CD14-positive monocyte (primary cell): Measurements from ENCODE around the gene SYNE2. TPM values are rescaled to one million over a fixed set of nuclear protein-coding genes. Genes with fewer than 3 reads are reported as not detected.

Experiments used
- DNase-seq, 3 donors: peaks; one replicate each; pipeline ENCODE4 v3.0.0-alpha.2; 2011 to 2022
- H2AFZ ChIP-seq: 2 replicates; pipeline ENCODE4 v1.6.0; 2012; ENCODE audit warnings: mild to moderate bottlenecking, low read depth, low read length, inconsistent platforms; ENCODE audit not compliant: insufficient read depth, poor library complexity, severe bottlenecking
- H3K27ac ChIP-seq, 2 donors: 1 replicate in 1 of 2; 2 replicates in 1 of 2; pipeline ENCODE4 v1.5.1; 2012 to 2013; ENCODE audit warnings: low read length in 2 of 2, control low read depth in 1 of 2, inconsistent platforms in 1 of 2, low read depth in 1 of 2, mild to moderate bottlenecking in 1 of 2
- H3K27me3 ChIP-seq, 2 donors: one replicate each; pipeline versions ENCODE4 v1.6.0 to v1.6.1; 2011 to 2013; ENCODE audit warnings: low read length in 2 of 2; ENCODE audit not compliant: control insufficient read depth in 2 of 2, insufficient read depth in 2 of 2
- H3K36me3 ChIP-seq, 2 donors: replicated peaks in 1 of 2; 1 replicate in 1 of 2; 2 replicates in 1 of 2; pipeline versions ENCODE4 v1.5.1 to v1.6.1; 2012 to 2013; ENCODE audit warnings: low read length in 2 of 2, control low read depth in 1 of 2, inconsistent platforms in 1 of 2, mild to moderate bottlenecking in 1 of 2; ENCODE audit not compliant: insufficient read depth in 2 of 2, control insufficient read depth in 1 of 2
- H3K4me1 ChIP-seq, 2 donors: 1 replicate in 1 of 2; 2 replicates in 1 of 2; pipeline versions ENCODE4 v1.5.1 to v1.6.1; 2012 to 2013; ENCODE audit warnings: low read length in 2 of 2, control low read depth in 1 of 2, inconsistent platforms in 1 of 2, mild to moderate bottlenecking in 1 of 2, moderate library complexity in 1 of 2; ENCODE audit not compliant: insufficient read depth in 2 of 2, control insufficient read depth in 1 of 2
- H3K4me2 ChIP-seq: replicated peaks from 2 replicates; pipeline ENCODE3; 2012; ENCODE audit warnings: low read length, moderate library complexity, mild to moderate bottlenecking; ENCODE audit not compliant: poor library complexity, severe bottlenecking; ENCODE audit errors: extremely low read depth
- H3K4me3 ChIP-seq, 3 experiments: fragments of 200-600 bp in 1 of 3; sonication (generic) in 1 of 3; replicated peaks in 1 of 3; 1 replicate in 2 of 3; 2 replicates in 1 of 3; pipeline ENCODE4 v1.5.1; 2011 to 2013; ENCODE audit warnings: low read length in 3 of 3, mild to moderate bottlenecking in 3 of 3, control low read depth in 2 of 3, low read depth in 2 of 3, inconsistent platforms in 1 of 3, moderate library complexity in 1 of 3
- H3K79me2 ChIP-seq: 2 replicates; pipeline ENCODE4 v1.6.0; 2012; ENCODE audit warnings: mild to moderate bottlenecking, control low read depth, inconsistent platforms, low read length, moderate library complexity; ENCODE audit not compliant: insufficient read depth
- H3K9ac ChIP-seq: 2 replicates; pipeline ENCODE4 v1.6.0; 2017; ENCODE audit warnings: low read length, mild to moderate bottlenecking; ENCODE audit not compliant: insufficient read depth, poor library complexity, severe bottlenecking
- H3K9me3 ChIP-seq, 2 donors: replicated peaks in 1 of 2; 1 replicate in 1 of 2; 2 replicates in 1 of 2; pipeline versions ENCODE4 v1.5.1 to v1.6.1; 2012 to 2013; ENCODE audit warnings: low read length in 2 of 2, control low read depth in 1 of 2; ENCODE audit not compliant: control insufficient read depth in 1 of 2, insufficient read depth in 1 of 2
- H4K20me1 ChIP-seq: 2 replicates; pipeline ENCODE4 v1.6.0; 2012; ENCODE audit warnings: mild to moderate bottlenecking, low read length, control low read depth, moderate library complexity; ENCODE audit not compliant: insufficient read depth
- H3K27ac Mint-ChIP-seq, 7 donors: one replicate each; pipeline ENCODE4 v1.8.0; 2020; ENCODE audit warnings: mild to moderate bottlenecking in 7 of 7, mixed read lengths in 7 of 7, moderate library complexity in 6 of 7, inconsistent platforms in 2 of 7
- H3K27me3 Mint-ChIP-seq, 3 donors: one replicate each; pipeline ENCODE4 v1.8.0; 2021 to 2022; ENCODE audit warnings: low read depth in 3 of 3, mild to moderate bottlenecking in 3 of 3, mixed read lengths in 3 of 3, moderate library complexity in 3 of 3, inconsistent platforms in 1 of 3
- H3K36me3 Mint-ChIP-seq, 2 donors: one replicate each; pipeline ENCODE4 v1.8.0; 2020; ENCODE audit warnings: mixed read lengths in 2 of 2, inconsistent platforms in 1 of 2, mild to moderate bottlenecking in 1 of 2
- H3K4me1 Mint-ChIP-seq: one replicate; pipeline ENCODE4 v1.8.0; 2020; ENCODE audit warnings: mild to moderate bottlenecking, mixed read lengths
- H3K4me3 Mint-ChIP-seq, 2 donors: one replicate each; pipeline ENCODE4 v1.8.0; 2020; ENCODE audit warnings: mild to moderate bottlenecking in 2 of 2, mixed read lengths in 2 of 2, moderate library complexity in 1 of 2
- H3K9me3 Mint-ChIP-seq, 7 donors: one replicate each; pipeline ENCODE4 v1.8.0; 2020 to 2022; ENCODE audit warnings: mixed read lengths in 7 of 7, mild to moderate bottlenecking in 6 of 7, moderate library complexity in 6 of 7, inconsistent platforms in 2 of 7
- WGBS: methylation state at CpG from one replicate; pipeline ENCODE4 v1.1.5; 2013; ENCODE audit warnings: missing lambda C conversion rate; ENCODE audit not compliant: insufficient coverage; 5-methylcytosine and 5-hydroxymethylcytosine counted together
- intact Hi-C, 2 donors: fragments of 100-400 bp; cut with micrococcal nuclease; formaldehyde crosslinking; loops; one replicate each; pipeline versions ENCODE4 v1.15.0 to v1.15.1; 2023
- polyA plus RNA-seq, 3 donors: library from polyadenylated mRNA; depleted of rRNA in 1 of 3; unstranded in 2 of 3; stranded (reverse) in 1 of 3; fragments of 300-500 nt in 2 of 3; fragments of >200 nt in 1 of 3; fragmentation: Illumina TruSeq in 2 of 3; gene quantifications; 1 replicate in 2 of 3; 2 replicates in 1 of 3; pipeline ENCODE4 v1.2.3, GENCODE V29; 2012 to 2021
- TF ChIP-seq, protein P1 (sequence below): fragments of 200-600 bp; IDR thresholded peaks from one replicate; pipeline ENCODE4 v1.8.0; 2022; ENCODE audit warnings: antibody characterized with exemption, mild to moderate bottlenecking

The SYNE2 gene
- polyA plus RNA-seq, 3 donors: 0.06 to 0.46 (median 0.44) TPM

DNA sequence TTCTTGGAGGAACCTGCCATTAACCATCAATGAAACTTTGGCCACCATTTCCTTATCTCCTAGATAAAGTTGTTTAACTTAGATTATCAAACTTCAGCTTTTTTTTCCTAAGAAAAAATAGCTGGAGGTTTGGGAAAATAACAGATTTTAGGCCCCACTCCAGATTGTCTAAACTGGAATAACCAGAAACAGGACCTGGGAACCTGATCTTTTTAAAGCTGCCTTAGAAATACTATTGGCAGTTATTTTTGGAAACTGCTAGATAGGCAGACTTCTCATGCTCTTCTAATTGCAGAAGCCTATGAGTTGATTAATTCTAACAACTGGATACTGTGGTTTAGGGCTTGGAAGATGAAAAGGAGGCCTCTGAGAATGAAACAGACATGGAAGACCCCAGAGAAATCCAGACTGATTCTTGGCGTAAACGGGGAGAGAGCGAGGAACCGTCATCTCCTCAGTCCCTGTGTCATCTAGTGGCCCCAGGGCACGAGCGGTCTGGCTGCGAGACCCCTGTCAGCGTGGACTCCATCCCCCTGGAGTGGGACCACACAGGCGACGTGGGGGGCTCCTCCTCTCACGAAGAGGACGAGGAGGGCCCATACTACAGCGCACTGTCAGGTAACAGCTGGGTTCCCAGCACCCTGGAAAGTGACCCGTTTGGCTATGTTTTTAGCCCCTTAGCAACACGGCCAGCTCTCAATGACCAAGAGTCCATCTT is 361.2 kb downstream of the SYNE2 start:
- no peaks in the 10 kb centered on the region for H3K9me3 Mint-ChIP-seq
- Histone ChIP-seq H4K20me1 (no peaks in the 10 kb centered on the region), H3K27ac (no peak overlapping the region), H3K79me2 (no peaks in the 10 kb centered on the region), H3K4me3 (no peak overlapping the region), H3K27me3 (no peaks in the 10 kb centered on the region), H3K9me3 (no peaks in the 10 kb centered on the region), H3K36me3 (no peaks in the 10 kb centered on the region), H3K4me1 (no peaks in the 10 kb centered on the region), H2AFZ (no peak overlapping the region), H3K4me2 (no peak overlapping the region), H3K9ac (no peak overlapping the region)
- H3K4me1 Mint-ChIP-seq: no peaks in the 10 kb centered on the region
- H3K27me3 Mint-ChIP-seq: peaks cover 2 to 7% (median 6%) of the 10 kb centered on the region in 3 donors
- intact Hi-C loops: no loop called here
- WGBS: 95% methylated on average over 15 of the region's 15 CpGs
- no peak for DNase-seq
- H3K27ac Mint-ChIP-seq: no peak overlapping the region
- TF ChIP-seq, protein P1, sequence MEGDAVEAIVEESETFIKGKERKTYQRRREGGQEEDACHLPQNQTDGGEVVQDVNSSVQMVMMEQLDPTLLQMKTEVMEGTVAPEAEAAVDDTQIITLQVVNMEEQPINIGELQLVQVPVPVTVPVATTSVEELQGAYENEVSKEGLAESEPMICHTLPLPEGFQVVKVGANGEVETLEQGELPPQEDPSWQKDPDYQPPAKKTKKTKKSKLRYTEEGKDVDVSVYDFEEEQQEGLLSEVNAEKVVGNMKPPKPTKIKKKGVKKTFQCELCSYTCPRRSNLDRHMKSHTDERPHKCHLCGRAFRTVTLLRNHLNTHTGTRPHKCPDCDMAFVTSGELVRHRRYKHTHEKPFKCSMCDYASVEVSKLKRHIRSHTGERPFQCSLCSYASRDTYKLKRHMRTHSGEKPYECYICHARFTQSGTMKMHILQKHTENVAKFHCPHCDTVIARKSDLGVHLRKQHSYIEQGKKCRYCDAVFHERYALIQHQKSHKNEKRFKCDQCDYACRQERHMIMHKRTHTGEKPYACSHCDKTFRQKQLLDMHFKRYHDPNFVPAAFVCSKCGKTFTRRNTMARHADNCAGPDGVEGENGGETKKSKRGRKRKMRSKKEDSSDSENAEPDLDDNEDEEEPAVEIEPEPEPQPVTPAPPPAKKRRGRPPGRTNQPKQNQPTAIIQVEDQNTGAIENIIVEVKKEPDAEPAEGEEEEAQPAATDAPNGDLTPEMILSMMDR: no peak
- no peaks in the 10 kb centered on the region for H3K36me3 Mint-ChIP-seq
- no peak overlapping the region for H3K4me3 Mint-ChIP-seq

DNA sequence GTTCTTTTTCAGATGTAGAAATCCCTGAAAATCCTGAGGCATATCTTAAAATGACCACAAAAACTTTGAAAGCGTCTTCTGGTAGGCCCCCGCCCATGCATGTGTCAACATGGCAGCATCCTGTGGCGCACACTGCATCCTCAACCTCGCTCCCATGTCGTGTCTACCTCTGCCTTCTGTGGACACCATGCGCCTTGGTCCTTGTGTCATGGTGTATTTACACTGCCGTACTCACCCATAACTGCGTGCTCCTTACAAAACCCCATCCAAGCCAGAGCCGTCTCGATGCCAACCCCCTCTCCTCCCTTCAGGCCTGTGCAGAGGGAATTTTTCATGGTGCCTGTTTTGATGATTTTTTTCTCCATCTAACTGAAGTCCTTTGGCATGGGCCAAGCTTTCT is 362.5 kb downstream of the SYNE2 start:
- Histone ChIP-seq H3K9ac (no peak overlapping the region), H3K36me3 (no peaks in the 10 kb centered on the region), H3K27ac (no peak overlapping the region), H3K9me3 (no peaks in the 10 kb centered on the region), H2AFZ (no peak overlapping the region), H3K27me3 (no peaks in the 10 kb centered on the region), H3K79me2 (no peaks in the 10 kb centered on the region), H3K4me3 (no peak overlapping the region), H4K20me1 (no peaks in the 10 kb centered on the region), H3K4me2 (no peak overlapping the region), H3K4me1 (peaks cover 0 to under 1% of the 10 kb centered on the region in 2 donors)
- H3K4me1 Mint-ChIP-seq: peaks cover under 1% of the 10 kb centered on the region
- 98% methylated on average over 7 of the region's 10 CpGs for WGBS
- no peak overlapping the region for H3K4me3 Mint-ChIP-seq
- H3K36me3 Mint-ChIP-seq: no peaks in the 10 kb centered on the region
- DNase-seq: no peak
- no peak overlapping the region for H3K27ac Mint-ChIP-seq
- intact Hi-C loops: no loop called here
- TF ChIP-seq, protein P1: no peak
- no peaks in the 10 kb centered on the region for H3K9me3 Mint-ChIP-seq
- peaks cover under 1 to 5% (median 1%) of the 10 kb centered on the region in 3 donors for H3K27me3 Mint-ChIP-seq
